RCC 7860 (cell line): ENCODE data around the gene TMSB4Y.

Experiments used
- DNase-seq: peaks from one replicate; pipeline ENCODE4 v3.0.0-alpha.2; 2015; ENCODE audit warnings: low spot score
- FAIRE-seq: peaks from 2 replicates; lab custom pipeline; 2012; peaks lifted over from hg19 to GRCh38; lab: Jason Lieb, UNC

TMSB4Y gene

GRCh38 chrY:13703568-13703968, at the start of gene TMSB4Y:
Gene TMSB4Y (plus strand): TSS chrY:13703899.
- FAIRE-seq: no peak
- DNase-seq: peak; percentile 8

GRCh38 chrY:13664162-13664561, 39.5 kb upstream of the TMSB4Y start:
- DNase-seq (no peak), FAIRE-seq (no peak)

- FAIRE-seq (no peak), DNase-seq (no peak)
Observed at GRCh38 chrY:13671122-13671521, 32.6 kb upstream of the TMSB4Y start.

GRCh38 chrY:13702276-13702675, 1.4 kb upstream of the TMSB4Y start:
- FAIRE-seq (no peak), DNase-seq (no peak)

- DNase-seq: no peak
- no peak for FAIRE-seq
Observed at GRCh38 chrY:13704121-13704930, 627 bp downstream of the TMSB4Y start.

- no peak for FAIRE-seq
Observed at GRCh38 chrY:13705197-13705596, 1.5 kb downstream of the TMSB4Y start.

GRCh38 chrY:13708038-13708437, 4.3 kb downstream of the TMSB4Y start:
- DNase-seq: no peak
- FAIRE-seq: no peak

More at GRCh38 chrY:13705197-13705596, 1.5 kb downstream of the TMSB4Y start:
- DNase-seq: no peak

GRCh38 chrY:13718996-13719395, 15.3 kb downstream of the TMSB4Y start:
- DNase-seq (no peak), FAIRE-seq (no peak)

GRCh38 chrY:13729517-13729916, 25.8 kb downstream of the TMSB4Y start:
- DNase-seq (no peak), FAIRE-seq (no peak)

GRCh38 chrY:13738618-13739017, 34.9 kb downstream of the TMSB4Y start:
- no peak for FAIRE-seq
- DNase-seq: no peak

GRCh38 chrY:13751289-13752071, 47.8 kb downstream of the TMSB4Y start:
- FAIRE-seq: no peak
- DNase-seq: no peak

GRCh38 chrY:13754661-13755060, 51.0 kb downstream of the TMSB4Y start:
- DNase-seq: no peak

More at GRCh38 chrY:13754661-13755060, 51.0 kb downstream of the TMSB4Y start:
- no peak for FAIRE-seq
